NOMO-1 treated with DMSO at 0.1 percent for 48 hours (cell line): Measurements from ENCODE around the gene MINDY2.
"Not testable (repeated sequence)": the region's sequence is repeated elsewhere in the genome, so short reads cannot be mapped to it uniquely, and the experiment has no call there.

Experiments
- DNase-seq: peaks from one replicate; lab custom pipeline; 2025; ENCODE audit not compliant: unreplicated experiment; lab: John Stamatoyannopoulos, UW

MINDY2 gene

DNA sequence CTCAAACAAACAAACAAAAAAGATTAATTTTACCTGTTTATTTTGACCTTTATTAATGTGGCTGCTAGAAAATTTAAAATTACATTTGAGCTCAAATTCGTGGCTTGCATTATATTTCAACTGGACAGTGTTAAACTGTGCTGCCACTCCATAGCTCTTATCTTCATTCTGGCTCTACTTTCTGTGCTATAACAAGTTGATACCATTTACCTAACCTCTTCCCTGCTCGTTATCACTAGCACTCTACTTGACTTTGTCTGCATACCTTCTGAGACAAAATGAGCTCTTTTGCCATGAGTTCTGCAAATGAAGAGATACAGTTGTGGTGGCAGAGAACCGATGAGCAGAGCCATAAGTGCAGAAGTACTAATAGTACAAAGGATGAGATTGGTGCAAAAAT is 26.4 kb downstream of the MINDY2 start:
- DNase-seq: no peak

DNA sequence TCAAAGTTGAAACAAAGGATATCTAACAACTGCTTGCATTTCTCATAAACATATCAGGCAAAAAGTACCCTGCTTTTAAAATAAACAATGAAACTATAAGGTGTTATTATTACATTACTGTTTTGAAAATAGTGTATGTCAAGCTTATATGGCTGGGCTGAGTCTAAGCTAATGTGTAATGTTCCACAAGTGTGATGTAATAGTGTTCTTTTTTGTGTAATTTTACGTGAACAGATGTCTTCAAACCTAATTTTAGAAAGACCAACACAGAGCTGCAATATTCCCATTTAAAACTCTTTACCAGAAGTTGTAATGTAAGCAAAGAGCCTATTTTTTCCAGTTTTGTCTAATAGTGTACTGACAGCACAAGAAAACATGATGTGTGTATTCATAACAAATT is 34.0 kb downstream of the MINDY2 start:
- no peak for DNase-seq

DNA sequence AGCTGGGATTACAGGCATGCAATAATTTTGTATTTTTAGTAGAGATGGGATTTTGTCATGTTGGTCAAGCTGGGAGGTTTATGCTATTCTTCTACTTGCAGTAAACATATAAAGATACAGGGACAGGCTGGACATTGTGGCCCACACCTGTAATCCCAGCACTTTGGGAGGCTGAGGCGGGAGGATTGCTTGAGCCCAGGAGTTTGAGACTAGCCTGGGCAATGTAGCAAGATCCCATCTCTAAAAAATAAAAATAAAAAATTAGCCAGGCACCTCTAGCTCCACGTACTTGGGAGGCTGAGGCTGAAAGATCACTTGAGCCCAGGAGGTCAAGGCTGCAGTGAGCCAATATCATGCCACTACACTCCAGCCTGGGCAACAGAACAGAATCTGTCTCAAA is 52.2 kb downstream of the MINDY2 start:
- not testable (repeated sequence) for DNase-seq

DNA sequence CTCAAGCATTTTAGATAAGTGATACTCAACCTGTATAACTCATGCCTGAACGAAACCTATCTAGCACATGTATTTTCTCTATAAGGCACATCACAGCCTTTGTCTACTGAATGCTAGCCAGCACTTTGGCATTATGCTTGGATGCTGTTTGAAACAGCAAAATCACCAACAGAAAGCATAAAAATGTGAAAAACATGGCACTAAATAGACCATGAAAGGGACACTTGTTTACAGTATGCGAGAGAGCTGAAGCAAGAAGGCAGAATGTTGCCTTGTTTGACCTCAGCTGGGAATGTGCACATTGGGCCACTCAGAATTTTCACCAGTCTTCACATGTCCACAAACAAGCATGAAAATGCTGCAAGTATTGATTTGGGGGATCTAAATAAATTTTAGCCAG is 59.5 kb downstream of the MINDY2 start:
- DNase-seq: no peak

DNA sequence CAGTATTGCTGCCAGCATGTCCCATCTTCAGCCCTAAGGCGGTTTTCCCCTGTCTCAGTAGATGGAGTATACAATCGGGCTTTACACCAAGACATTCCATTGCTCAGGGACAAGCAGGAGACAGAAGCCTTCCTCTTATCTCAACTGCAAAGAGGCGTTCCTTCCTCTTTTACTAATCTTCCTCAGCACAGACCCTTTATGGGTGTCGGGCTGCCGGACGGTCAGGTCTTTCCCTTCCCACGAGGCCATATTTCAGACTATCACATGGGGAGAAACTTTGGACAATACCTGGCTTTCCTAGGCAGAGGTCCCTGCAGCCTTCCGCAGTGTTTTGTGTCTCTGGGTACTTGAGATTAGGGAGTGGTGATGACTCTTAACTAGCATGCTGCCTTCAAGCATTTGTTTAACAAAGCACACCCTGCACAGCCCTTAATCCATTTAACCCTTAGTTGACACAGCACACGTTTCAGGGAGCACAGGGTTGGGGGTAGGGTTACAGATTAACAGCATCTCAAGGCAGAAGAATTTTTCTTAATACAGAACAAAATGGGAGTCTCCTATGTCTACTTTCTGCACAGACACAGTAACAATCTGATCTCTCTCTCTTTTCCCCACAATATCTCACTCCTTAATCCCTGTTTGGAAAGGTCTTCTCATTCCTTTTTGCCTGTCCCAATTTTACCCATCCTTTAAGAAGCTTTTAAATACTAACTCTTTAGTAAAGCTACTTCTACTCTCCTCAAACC is 62.8 kb downstream of the MINDY2 start:
- DNase-seq: not testable (repeated sequence)

DNA sequence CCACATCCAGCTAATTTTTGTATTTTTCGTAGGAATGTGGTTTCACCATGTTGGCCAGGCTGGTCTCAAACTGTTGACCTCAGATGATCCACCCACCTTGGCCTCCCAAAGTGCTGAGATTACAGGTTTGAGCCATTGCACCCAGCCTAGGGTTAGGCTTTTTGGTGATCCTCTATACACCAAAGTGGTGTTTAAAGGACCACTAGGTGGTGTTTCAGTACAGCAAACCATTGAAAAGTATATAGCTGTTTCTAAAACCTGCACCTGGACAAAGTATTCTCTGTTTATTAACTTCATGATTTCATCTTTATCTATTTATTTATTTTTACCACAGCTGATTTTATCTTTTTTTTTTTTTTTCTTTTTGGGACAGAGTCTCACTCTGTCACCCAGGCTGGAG is 68.4 kb downstream of the MINDY2 start:
- DNase-seq: peak; percentile 10

DNA sequence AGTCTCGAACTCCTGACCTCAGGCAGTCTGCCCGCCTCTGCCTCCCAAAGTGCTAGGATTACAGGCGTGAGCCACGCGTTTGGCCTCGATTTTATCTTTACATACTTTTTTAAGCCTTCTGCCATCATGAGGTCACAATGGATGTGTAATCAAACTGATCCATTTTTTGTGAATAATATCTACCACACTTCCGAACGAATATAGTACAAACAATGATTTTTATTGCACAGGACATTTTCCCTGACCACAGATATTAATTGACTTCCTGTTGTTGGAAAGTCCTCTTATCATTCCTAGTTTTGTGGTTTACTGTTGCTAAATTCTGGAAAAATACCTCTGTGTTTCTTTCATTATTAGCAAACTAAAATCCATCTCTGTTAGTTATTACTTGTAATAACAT is 68.9 kb downstream of the MINDY2 start:
- no peak for DNase-seq

DNA sequence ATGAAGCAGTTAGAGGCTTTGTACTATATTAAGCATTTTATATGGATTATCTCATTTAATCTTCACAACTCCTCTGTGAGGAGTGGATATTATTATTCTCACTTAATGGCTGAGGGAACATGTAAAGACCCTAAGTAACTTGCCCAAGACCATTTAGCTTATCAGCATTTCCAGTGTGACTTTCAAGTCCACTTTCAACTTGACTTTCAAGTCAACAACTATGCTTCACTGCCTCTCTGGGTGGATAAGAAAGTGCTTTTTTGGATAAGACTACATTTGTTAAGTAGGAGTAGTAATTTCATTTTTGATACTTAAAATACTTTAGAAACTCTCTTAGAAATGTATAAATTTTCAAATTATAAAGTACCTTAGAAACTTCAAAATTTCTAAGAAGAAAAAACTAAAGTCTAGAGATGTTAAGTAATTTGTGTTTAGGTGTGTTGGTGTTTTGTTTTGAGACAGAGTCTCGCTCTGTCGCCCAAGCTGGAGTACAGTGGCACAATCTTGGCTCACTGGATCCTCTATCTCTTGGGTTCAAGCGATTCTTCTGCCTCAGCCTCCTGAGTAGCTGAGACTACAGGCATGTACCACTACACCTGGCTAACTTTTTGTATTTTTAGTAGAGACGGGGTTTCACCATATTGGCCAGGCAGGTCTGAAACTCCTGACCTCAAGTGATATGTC is 71.8 kb downstream of the MINDY2 start:
- no peak for DNase-seq

DNA sequence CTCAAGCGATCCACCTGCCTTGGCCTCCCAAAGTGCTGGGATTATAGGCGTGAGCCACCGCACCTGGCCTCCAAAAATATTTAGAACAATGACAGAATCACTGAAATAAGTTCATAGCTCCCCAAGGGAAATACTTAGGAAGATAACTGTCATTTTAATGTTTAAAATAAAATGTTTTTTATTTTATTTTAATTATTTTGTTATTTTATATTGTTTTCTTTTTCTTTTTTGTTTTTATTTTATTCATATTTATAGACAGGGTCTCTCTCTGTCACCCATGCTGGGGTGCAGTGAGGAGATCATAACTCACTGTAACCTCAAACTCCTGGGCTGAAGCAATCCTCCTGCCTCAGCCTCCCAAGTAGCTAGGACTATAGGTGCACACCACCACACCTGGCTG is 80.1 kb downstream of the MINDY2 start:
- not testable (repeated sequence) for DNase-seq

DNA sequence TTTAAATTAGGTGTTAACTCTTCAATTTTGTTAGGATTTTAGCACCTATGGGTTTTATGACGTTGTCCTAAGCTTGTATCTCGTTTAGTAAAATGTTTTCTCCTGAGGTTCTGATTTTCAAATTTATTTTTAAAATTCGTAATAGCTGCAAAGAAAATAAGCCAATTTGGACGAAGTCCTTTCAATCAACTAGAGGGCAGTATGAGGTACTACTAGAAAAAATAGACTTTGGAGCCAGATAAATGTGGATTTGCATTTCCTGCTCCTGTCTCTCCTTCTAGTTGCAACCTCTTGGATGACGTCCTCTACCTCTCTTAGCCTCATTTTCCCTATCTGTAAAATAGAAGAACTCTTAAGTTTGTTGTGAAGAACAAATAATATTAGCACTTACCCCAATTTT is 81.2 kb downstream of the MINDY2 start:
- DNase-seq: no peak

DNA sequence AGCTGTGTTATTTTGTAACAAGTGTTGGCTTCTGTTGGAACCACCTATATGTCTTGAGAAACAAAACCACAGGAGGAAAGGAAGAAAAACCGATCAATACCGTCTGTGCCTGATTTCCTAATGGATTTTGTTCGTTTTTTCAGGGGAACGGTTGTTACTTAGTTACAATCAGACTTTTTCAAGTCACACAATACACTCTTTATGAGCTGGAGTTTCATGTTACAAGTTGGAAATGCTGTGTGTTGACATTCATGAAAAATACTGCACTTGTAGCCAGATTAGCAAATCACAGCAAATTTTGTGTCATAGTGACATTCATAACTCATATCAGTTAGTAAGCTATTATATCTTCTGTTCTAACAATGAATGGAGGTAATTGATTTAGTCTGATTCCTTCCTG is 83.5 kb downstream of the MINDY2 start:
- no peak for DNase-seq

DNA sequence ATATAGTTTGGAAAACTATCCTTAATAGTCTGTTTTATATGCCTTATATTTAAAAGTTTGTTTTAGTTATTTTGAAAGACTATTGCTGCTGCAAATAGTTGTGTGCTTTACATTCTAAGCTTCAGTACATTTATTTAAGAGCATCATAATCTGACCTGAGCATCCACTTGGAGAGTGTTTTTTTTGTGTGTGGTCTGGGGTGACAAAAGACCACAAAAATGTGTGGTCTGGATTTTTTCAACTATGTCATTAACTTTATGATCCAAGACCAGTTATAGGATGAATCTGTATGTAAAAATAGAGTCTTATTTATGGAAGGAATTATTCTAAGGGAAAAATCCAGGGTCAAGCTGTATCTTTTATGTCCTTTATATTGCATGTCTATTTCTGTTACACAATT is 85.0 kb downstream of the MINDY2 start:
- DNase-seq: no peak

DNA sequence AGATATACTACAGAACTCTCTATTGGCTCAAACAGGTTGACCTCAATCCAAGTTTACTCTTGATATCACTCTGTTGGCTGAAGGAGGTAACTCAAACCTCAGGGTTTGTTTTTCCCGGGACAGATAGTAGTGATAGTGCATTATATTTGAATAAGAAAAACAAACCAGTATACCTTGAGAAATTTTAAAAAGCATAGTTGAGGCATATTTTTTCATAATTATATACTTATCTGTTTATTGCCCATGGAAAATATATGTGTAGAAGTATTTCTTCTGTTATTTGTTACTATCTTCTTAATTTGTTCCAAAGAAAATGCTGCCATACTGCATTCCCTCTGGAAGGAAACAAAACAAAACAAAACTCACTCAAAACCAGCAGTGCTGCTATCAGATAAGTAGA is 85.5 kb downstream of the MINDY2 start:
- not testable (repeated sequence) for DNase-seq

DNA sequence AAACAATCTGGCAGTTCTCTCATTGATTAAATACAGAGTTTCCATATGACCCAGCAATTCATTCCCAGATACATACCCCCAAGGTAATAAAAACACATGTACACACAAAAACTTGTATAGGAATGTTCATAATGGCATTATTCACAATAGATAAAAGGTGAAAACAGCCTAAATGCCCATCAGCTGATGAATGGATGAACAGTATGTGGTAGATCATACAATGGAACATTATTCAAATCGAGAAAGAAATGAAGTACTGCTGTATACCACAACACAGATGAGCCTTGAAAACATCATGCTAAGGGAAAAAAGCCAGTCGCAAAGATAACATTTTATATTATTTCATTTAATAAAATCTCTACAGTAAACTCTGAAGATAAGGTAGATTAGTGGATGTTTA is 91.2 kb downstream of the MINDY2 start:
- DNase-seq: no peak

DNA sequence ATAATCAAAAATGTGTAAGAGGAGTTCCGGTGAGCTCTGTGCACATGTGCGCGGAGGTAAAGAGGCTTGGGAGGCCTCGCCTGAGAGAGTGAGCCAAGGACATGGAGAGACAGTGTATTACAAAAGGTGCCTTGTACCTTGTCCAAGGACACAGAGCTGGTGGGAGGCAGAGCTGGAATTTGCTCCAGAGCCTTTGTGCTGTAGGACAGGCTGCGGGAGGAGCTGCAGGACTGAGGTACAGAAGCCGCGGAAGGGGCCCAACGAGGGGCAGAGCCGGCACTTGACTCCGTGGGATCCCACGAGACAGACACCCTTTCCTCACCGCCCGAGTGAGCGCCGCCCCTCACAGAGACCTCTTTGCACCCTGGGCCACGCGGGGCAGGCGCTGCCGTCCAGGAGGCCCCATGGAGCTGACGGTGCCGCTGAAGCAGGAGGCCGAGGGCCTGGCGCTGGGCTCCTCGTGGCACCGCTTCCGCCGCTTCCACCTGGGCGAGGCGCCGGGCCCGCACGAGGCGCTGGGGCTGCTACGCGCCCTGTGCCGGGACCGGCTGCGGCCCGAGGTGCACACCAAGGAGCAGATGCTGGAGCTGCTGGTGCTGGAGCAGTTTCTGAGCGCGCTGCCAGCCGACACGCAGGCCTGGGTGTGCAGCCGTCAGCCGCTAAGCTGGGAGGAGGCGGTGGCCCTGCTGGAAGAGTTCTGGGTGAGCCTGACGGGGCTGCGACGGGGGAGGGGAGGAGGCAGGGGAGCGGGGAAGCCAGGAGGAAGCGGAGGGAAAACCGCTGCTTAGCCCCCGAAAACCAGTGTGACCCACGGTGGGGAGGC is 93.7 kb downstream of the MINDY2 start:
- no peak for DNase-seq

DNA sequence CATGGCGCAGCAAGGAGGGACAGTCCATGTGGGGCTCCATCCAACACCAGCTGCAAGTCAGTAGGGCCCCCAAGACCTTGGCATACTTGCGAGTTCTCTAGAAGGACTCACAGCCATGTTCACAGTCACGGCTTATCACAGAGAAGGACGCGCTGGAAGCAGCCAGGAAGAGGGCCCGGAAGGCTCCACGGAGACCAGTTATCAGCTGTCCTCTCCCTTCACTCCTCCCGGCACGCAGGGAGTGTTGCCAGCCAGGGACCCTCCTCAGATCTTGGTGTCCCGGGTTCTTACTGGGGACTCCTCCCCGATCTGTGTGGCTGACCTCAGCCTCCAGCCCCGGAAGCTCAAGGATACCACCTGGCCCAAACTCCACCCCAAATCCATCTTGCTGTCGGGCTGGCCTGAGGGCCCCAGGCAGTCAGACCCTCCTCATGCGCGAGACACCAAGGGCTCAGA is 94.4 kb downstream of the MINDY2 start:
- DNase-seq: no peak

DNA sequence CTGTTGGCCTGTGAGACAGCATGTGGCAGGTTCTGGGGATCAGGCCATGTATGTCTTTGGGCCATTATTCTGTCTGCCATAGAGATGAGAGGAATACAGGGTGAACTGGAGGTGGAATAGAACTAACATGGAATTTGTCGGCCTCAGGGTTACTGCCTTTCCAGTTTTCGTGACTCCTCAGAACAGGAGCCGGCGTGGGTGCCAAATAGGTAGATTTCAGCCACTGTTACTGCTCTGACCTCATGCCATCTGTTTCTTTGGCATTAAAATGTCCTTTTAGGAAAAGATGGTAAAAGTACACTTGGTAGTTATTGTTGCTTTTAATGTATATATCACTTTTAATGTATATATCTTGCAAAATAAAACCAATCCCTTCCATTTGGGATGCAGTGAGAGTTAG is 96.8 kb downstream of the MINDY2 start:
- no peak for DNase-seq

DNA sequence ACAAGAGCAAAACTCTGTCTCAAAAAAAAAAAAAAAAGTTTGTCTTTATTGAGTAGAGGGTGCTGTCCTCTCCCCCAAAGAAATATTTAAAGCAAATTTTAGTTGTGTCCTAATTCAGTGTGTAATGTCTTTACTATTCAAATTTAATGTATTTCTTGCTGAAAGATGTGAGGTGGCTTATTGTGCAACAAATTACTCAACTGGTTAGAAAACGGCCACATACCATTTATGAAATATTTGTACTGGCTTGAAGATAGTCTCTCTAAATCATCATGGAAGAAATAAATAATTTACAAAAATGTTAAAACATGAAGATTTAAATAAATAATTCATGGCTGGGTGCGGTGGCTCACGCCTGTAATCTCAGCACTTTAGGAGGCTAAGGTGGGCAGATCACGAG is 99.3 kb downstream of the MINDY2 start:
- DNase-seq: peak; percentile 50

DNA sequence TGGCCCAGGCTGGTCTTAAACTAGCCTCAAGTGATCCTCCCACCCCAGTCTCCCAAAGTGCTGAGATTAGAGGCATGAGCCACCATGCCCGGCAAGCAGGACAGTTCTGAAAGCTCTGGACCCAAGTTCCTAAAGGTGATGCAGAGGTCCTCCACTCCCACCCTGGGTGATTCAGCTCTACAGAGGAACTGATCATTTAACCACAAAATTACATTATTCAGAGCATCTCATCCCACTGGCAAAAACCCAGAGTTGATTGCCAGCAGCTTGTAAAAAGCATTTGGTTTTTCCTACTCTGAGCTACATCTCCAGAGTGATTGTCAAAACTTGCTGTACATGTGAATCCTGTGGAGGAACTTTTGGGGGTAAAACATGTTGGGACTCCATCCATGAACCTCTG is 102.2 kb downstream of the MINDY2 start:
- peak; percentile 6 for DNase-seq

DNA sequence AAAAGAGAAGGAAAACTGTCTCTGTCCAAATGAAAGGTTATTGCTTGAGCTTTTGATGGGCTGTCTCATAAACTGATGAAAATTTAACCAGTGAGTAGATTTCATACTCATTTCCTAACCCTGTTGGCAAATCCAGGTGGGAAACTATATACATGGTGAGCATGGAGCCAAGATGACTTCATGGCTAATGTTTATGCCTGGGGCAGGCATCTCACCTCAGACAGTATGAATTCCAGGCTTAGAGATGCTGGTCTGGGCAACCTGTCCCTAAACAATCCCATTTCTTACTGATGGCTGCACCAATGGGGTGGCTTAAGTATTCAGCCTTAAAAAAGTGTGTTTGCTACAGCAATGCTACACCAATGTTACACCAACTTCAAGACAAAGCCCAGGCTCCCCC is 104.2 kb downstream of the MINDY2 start:
- no peak for DNase-seq

DNA sequence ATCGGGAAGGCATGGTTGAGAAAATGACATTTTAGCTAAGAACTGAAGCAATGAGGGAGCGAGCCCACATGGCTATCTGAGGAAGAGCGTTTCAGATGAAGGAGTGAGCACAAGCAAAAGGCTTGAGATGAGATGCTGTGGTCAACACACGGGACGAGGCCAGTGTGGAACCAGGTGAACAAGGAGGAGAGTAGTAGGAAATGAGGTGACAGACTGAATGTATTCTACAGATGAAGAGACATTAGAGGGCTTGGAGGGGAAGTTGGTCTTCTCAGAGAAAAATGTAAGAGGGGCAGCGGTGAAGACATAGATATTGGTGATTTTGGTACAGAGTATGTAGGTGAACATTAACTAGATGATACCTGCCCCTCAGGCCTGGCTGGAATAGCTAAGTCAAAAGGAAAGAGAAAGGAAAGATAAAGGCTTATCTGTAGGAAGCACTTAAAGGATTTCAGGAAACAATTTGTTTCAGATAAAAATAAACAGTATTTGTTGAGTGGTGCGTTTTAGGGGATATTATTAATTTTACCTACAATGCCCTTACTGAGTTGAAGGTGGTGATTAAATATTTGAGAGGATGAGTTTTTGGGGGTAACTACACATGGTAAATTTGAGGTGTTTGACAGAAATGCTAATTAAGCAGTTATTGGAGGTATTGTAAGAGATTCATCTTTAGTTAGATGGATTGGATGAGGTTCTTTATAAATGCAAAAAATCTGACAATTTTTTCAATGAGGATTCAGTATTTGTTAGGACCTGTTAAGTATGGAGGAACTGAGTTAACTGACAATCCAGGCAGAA is 105.4 kb downstream of the MINDY2 start:
- DNase-seq: no peak
